ENCODE measurements around the gene HSPG2. TPM values are rescaled to one million over a fixed set of nuclear protein-coding genes. Genes with fewer than 3 reads are reported as not detected.
A peak's percentile ranks its signal among the peaks of the same experiment; 100 is the strongest.

The HSPG2 gene
- total and polyA plus RNA-seq, 2 of the 13 experiments (the other 11 are each of a cell fraction or from before 2014, with no cell fraction given), result 9.1 to 13.1 TPM

DNA sequence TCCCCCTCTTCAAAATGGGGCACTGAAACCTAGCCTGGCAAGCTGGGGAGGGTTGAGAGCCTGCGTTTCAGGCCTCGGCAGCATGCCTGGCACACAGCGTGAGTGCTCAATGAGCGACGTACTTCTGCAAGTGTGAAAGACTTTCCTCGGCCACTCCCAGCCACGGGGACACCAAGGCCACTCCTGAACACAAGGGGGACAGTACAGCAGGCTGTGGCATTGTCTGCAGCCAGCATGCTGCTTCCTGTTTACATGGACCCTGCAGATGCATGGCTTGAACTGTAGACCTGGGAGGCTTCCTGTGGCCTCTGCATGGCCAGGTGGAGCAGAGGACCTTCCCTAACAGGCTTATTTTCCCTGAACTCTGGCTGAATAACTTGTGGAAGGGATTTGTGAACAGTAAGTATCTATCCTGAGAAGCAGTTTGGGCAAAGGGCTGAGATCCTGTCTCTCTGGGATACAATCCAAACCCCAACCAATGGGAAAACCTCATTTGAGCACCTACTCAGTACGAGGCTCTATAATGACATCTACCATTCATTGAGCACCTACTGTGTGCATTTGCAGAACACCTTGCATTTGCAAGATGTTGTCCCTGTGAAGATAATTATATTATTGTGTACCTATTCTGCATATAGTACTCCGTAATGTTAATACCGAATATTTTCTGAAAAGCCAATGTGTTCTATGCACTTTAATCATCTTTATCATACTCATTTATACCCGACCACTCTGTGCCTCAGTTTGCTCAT, 9.9 kb upstream of the HSPG2 start:
- H3K27ac ChIP-seq (ENCODE audit: extremely low read length, insufficient read depth, low read length), result no peak overlapping the region
- no peak overlapping the region for H3K9ac ChIP-seq (ENCODE audit: insufficient read depth, low read depth, low read length)
- H3K4me3 ChIP-seq (replicated peaks in 1 of 3; ENCODE audit: insufficient read depth in 1 of 3, low read depth in 2 of 3, low read length in 3 of 3), result peak overlapping the region in 1 of 3 experiments; percentile 41; a peak in 1 of 6 replicates
- ChIA-PET POLR2A (no interaction called here), CTCF (ENCODE audit: low intra/inter-chr PET ratio, low total read pairs) (interaction anchor here (0.8 kb wide), 1 partner anchor 17 kb away, joined by 3 read pairs; no protein-coding TSS in a partner anchor)
- intact Hi-C loops (cut with micrococcal nuclease; ENCODE audit: unreplicated experiment), result no loop called here
- 54% methylated on average over 4 of the region's 11 CpGs for WGBS (ENCODE audit: low lambda C conversion rate)
- H3K36me3 ChIP-seq (replicated peaks in 1 of 2; ENCODE audit: control insufficient read depth in 1 of 2, insufficient read depth in 2 of 2, low read length in 2 of 2), result no peaks in the 10 kb centered on the region
- ATAC-seq (peak; percentile 91), FAIRE-seq (peak; percentile 21), DNase-seq (ENCODE audit: low spot score) (peak; percentile 72)
- no peak overlapping the region for H2AFZ ChIP-seq (ENCODE audit: low read length)
- H3K27me3 ChIP-seq (ENCODE audit: control insufficient read depth in 1 of 2, insufficient read depth in 2 of 2, low read length in 2 of 2), result peaks cover 4 to 49% of the 10 kb centered on the region in 2 experiments
- no TSS peak for BruUV-seq (replicated peaks)
- H3K79me2 ChIP-seq (ENCODE audit: insufficient read depth, low read length), result no peaks in the 10 kb centered on the region
- H3K4me2 ChIP-seq (ENCODE audit: low read depth, low read length), result peak overlapping the region; percentile 58
- H3K9me3 ChIP-seq (ENCODE audit: low read length), result no peaks in the 10 kb centered on the region
- no peaks in the 10 kb centered on the region for H4K20me1 ChIP-seq (ENCODE audit: insufficient read depth, low read length)
- in situ Hi-C loops (cut with HindIII; ENCODE audit: extremely low pct_ligation_motif_present, low pct_unique_long_range_greater_than_20kb), result no loop called here
- H3K4me1 ChIP-seq (ENCODE audit: insufficient read depth, low read length), result peaks cover 37% of the 10 kb centered on the region
- peak; percentile 70; the same call in 1 of the 2 replicates for TF ChIP-seq ZNF501 (CRISPR knock-in tag; IDR thresholded peaks at IDR 0.05)
- no peak for TF ChIP-seq YEATS2 (CRISPR knock-in tag; IDR thresholded peaks at IDR 0.05; ENCODE audit: borderline replicate concordance)
- TF ChIP-seq, protein P1, sequence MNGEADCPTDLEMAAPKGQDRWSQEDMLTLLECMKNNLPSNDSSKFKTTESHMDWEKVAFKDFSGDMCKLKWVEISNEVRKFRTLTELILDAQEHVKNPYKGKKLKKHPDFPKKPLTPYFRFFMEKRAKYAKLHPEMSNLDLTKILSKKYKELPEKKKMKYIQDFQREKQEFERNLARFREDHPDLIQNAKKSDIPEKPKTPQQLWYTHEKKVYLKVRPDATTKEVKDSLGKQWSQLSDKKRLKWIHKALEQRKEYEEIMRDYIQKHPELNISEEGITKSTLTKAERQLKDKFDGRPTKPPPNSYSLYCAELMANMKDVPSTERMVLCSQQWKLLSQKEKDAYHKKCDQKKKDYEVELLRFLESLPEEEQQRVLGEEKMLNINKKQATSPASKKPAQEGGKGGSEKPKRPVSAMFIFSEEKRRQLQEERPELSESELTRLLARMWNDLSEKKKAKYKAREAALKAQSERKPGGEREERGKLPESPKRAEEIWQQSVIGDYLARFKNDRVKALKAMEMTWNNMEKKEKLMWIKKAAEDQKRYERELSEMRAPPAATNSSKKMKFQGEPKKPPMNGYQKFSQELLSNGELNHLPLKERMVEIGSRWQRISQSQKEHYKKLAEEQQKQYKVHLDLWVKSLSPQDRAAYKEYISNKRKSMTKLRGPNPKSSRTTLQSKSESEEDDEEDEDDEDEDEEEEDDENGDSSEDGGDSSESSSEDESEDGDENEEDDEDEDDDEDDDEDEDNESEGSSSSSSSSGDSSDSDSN (CRISPR knock-in tag; IDR thresholded peaks at IDR 0.05), result 0 out of 2 replicates have a peak, but pooled peaks have one; percentile 28
- peak; percentile 43; the same call in 1 of the 2 replicates for TF ChIP-seq PPARG (CRISPR knock-in tag; conservative IDR thresholded peaks at IDR 0.05)
- TF ChIP-seq, protein P2, sequence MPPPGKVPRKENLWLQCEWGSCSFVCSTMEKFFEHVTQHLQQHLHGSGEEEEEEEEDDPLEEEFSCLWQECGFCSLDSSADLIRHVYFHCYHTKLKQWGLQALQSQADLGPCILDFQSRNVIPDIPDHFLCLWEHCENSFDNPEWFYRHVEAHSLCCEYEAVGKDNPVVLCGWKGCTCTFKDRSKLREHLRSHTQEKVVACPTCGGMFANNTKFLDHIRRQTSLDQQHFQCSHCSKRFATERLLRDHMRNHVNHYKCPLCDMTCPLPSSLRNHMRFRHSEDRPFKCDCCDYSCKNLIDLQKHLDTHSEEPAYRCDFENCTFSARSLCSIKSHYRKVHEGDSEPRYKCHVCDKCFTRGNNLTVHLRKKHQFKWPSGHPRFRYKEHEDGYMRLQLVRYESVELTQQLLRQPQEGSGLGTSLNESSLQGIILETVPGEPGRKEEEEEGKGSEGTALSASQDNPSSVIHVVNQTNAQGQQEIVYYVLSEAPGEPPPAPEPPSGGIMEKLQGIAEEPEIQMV (CRISPR knock-in tag; IDR thresholded peaks at IDR 0.05; ENCODE audit: low read depth), result peak; percentile 61; the same call in 1 of the 2 replicates
- TF ChIP-seq ZNF841 (CRISPR knock-in tag; IDR thresholded peaks at IDR 0.05; ENCODE audit: borderline replicate concordance), result no peak
- no peak for TF ChIP-seq CAMTA2 (CRISPR knock-in tag; IDR thresholded peaks at IDR 0.05; ENCODE audit: borderline replicate concordance)
- TF ChIP-seq, protein P3, sequence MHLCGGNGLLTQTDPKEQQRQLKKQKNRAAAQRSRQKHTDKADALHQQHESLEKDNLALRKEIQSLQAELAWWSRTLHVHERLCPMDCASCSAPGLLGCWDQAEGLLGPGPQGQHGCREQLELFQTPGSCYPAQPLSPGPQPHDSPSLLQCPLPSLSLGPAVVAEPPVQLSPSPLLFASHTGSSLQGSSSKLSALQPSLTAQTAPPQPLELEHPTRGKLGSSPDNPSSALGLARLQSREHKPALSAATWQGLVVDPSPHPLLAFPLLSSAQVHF (CRISPR knock-in tag; IDR thresholded peaks at IDR 0.05), result no peak
- TF ChIP-seq FOXP1 (IDR thresholded peaks at IDR 0.05), result no peak
- peak; percentile 96 for TF ChIP-seq FOXP1 (CRISPR knock-in tag; IDR thresholded peaks at IDR 0.05)
- TF ChIP-seq, protein P4, sequence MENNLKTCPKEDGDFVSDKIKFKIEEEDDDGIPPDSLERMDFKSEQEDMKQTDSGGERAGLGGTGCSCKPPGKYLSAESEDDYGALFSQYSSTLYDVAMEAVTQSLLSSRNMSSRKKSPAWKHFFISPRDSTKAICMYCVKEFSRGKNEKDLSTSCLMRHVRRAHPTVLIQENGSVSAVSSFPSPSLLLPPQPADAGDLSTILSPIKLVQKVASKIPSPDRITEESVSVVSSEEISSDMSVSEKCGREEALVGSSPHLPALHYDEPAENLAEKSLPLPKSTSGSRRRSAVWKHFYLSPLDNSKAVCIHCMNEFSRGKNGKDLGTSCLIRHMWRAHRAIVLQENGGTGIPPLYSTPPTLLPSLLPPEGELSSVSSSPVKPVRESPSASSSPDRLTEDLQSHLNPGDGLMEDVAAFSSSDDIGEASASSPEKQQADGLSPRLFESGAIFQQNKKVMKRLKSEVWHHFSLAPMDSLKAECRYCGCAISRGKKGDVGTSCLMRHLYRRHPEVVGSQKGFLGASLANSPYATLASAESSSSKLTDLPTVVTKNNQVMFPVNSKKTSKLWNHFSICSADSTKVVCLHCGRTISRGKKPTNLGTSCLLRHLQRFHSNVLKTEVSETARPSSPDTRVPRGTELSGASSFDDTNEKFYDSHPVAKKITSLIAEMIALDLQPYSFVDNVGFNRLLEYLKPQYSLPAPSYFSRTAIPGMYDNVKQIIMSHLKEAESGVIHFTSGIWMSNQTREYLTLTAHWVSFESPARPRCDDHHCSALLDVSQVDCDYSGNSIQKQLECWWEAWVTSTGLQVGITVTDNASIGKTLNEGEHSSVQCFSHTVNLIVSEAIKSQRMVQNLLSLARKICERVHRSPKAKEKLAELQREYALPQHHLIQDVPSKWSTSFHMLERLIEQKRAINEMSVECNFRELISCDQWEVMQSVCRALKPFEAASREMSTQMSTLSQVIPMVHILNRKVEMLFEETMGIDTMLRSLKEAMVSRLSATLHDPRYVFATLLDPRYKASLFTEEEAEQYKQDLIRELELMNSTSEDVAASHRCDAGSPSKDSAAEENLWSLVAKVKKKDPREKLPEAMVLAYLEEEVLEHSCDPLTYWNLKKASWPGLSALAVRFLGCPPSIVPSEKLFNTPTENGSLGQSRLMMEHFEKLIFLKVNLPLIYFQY (CRISPR knock-in tag; IDR thresholded peaks at IDR 0.05; ENCODE audit: borderline replicate concordance), result no peak; the same call in 1 of the 2 replicates
- no peak for TF ChIP-seq ZFP62 (CRISPR knock-in tag; IDR thresholded peaks at IDR 0.05)
- 0 out of 2 replicates have a peak, but pooled peaks have one; percentile 49 for TF ChIP-seq ZNF232 (CRISPR knock-in tag; IDR thresholded peaks at IDR 0.05; ENCODE audit: borderline replicate concordance)
